Measurements from ENCODE around the gene TSPAN31. TPM values are rescaled to one million over a fixed set of nuclear protein-coding genes. Genes with fewer than 3 reads are reported as not detected.

Gene TSPAN31
- total RNA-seq, 4 donors from 2014 or later = 38.2 to 103 (median 51.0) TPM

DNA sequence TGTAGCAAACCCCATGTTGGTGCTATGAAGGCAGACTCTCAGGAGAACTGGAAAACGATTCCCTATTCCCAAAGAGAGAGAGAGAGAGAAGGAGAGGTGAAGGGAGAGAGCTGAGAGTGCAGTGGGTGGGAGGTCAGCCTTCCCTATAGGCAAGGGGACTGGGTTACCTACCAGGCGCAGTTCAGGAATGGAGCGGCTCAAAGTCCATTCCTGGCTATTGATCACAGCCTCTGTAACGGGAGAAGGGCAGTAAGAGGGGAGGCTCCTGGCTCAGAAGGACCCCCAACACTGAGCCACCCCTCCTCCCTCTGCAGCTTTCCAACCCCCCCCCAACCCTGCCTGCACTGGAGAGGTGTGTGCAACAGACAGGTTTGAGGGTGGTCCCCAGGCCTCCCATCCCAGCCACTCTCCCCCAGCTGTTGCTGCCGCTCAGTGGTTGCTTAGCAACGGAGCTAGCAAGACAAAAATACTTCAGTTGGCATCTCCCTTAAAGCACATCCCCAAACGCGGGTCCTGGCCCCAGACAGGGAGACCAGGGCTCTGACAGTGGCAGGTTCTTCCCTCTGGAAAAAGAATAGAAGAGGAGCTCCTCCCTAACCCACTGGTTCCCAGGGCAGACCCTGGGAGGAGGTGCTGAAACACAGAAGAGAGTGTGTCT is 9.5 kb upstream of the TSPAN31 start:
- TF ChIP-seq POLR2A (IDR thresholded peaks at IDR 0.05) = no peak
- TF ChIP-seq, protein P1, sequence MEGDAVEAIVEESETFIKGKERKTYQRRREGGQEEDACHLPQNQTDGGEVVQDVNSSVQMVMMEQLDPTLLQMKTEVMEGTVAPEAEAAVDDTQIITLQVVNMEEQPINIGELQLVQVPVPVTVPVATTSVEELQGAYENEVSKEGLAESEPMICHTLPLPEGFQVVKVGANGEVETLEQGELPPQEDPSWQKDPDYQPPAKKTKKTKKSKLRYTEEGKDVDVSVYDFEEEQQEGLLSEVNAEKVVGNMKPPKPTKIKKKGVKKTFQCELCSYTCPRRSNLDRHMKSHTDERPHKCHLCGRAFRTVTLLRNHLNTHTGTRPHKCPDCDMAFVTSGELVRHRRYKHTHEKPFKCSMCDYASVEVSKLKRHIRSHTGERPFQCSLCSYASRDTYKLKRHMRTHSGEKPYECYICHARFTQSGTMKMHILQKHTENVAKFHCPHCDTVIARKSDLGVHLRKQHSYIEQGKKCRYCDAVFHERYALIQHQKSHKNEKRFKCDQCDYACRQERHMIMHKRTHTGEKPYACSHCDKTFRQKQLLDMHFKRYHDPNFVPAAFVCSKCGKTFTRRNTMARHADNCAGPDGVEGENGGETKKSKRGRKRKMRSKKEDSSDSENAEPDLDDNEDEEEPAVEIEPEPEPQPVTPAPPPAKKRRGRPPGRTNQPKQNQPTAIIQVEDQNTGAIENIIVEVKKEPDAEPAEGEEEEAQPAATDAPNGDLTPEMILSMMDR (IDR thresholded peaks at IDR 0.05) = no peak
- intact Hi-C loops (cut with DNase I; ENCODE audit: low total_unique reads) = no loop called here
- DNase-seq = no peak
- H3K4me3 ChIP-seq = no peak overlapping the region
- peaks cover 18 to 29% of the 10 kb centered on the region in 2 donors for H3K27me3 ChIP-seq
- H3K27ac ChIP-seq = no peak overlapping the region
- H3K36me3 ChIP-seq = no peaks in the 10 kb centered on the region
- peaks cover 0 to 29% of the 10 kb centered on the region in 2 donors for H3K4me1 ChIP-seq
- H3K9me3 ChIP-seq = no peaks in the 10 kb centered on the region

DNA sequence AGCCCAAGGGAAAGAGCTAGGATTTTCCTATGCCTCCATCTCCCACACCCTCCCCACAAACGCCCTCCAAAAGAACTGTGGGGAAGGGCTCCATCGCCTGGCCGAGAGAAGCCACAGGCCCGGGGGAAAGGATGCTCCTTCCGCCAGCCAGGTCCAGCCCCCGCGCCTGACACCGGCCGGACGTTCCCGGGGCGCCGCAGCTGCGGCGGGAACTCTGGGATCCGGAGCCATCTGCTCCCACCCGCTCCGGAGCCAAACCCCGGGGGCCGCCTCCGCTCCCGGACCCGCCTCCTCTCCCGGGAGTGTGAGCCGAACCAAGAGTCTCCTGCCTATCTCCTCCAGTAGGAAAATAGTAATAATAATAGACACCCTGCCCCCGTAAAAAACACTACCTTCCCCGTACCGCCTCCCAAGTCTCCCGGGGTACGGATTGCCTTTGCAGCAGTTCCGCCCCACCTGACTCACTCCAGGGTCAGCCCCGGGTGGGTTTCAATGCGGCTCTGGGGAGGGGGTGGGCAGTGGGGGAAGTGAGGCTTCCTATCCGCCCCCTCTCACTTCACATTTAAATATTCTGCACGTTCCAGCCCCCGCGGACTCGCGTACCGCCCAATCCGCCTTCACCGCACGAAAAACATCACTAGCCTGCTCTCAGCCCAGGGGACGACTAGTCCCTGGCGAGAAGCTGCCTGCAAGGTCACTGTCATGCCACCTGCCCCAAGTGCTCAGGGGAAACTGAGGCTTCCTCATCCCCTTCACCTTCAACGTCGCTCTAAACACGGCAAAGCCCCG is 8.7 kb upstream of the TSPAN31 start:
- H3K36me3 ChIP-seq = no peaks in the 10 kb centered on the region
- H3K4me1 ChIP-seq = peaks cover 0 to 29% of the 10 kb centered on the region in 2 donors
- no peak for TF ChIP-seq POLR2A (IDR thresholded peaks at IDR 0.05)
- TF ChIP-seq, protein P1 (IDR thresholded peaks at IDR 0.05) = peak in 1 of 4 experiments; percentile 26
- H3K27me3 ChIP-seq = peaks cover 18 to 29% of the 10 kb centered on the region in 2 donors
- H3K9me3 ChIP-seq = no peaks in the 10 kb centered on the region
- peak in 1 of 2 donors; percentile 43 for DNase-seq
- intact Hi-C loops (cut with DNase I; ENCODE audit: low total_unique reads) = no loop called here
- no peak overlapping the region for H3K27ac ChIP-seq
- no peak overlapping the region for H3K4me3 ChIP-seq

DNA sequence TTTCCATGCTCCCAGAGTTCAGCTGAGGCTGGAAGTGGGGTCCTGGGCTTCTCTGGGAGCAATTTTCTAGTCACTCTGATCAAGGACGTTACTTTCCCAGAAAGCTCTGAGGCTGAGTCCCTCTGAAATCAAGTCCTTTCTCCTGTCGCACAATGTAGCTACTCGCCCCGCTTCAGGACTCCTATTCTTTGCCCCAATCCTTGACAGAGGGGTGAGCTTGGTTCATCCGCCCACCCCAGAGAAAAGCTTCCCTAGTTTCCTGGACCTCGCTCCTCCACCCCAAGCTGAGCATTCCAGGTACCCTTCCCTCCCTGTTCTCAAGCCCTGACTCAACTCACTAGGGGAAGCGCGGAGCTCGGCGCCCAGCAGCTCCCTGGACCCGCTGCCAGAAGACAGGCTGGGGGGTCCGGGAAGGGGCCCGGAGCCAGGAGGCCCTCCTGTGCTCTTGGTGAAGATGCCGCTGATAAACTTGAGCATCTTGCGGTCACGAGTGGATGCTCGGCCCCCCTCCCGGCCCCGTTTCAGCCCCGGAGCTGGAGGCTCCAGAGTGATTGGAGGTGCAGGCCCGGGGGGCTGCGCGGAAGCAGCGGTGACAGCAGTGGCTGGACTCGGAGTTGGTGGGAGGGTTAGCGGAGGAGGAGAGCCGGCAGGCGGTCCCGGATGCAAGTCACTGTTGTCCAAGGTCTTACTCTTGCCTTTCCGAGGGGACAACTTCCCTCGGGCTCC is 7.9 kb upstream of the TSPAN31 start:
- Histone ChIP-seq H3K9me3 (no peaks in the 10 kb centered on the region), H3K36me3 (no peaks in the 10 kb centered on the region), H3K27me3 (peaks cover 18 to 29% of the 10 kb centered on the region in 2 donors), H3K4me1 (peaks cover 0 to 29% of the 10 kb centered on the region in 2 donors), H3K4me3 (no peak overlapping the region), H3K27ac (no peak overlapping the region)
- TF ChIP-seq POLR2A (IDR thresholded peaks at IDR 0.05) = no peak
- TF ChIP-seq, protein P1 (IDR thresholded peaks at IDR 0.05) = no peak
- intact Hi-C loops (cut with DNase I; ENCODE audit: low total_unique reads) = no loop called here
- DNase-seq = no peak

DNA sequence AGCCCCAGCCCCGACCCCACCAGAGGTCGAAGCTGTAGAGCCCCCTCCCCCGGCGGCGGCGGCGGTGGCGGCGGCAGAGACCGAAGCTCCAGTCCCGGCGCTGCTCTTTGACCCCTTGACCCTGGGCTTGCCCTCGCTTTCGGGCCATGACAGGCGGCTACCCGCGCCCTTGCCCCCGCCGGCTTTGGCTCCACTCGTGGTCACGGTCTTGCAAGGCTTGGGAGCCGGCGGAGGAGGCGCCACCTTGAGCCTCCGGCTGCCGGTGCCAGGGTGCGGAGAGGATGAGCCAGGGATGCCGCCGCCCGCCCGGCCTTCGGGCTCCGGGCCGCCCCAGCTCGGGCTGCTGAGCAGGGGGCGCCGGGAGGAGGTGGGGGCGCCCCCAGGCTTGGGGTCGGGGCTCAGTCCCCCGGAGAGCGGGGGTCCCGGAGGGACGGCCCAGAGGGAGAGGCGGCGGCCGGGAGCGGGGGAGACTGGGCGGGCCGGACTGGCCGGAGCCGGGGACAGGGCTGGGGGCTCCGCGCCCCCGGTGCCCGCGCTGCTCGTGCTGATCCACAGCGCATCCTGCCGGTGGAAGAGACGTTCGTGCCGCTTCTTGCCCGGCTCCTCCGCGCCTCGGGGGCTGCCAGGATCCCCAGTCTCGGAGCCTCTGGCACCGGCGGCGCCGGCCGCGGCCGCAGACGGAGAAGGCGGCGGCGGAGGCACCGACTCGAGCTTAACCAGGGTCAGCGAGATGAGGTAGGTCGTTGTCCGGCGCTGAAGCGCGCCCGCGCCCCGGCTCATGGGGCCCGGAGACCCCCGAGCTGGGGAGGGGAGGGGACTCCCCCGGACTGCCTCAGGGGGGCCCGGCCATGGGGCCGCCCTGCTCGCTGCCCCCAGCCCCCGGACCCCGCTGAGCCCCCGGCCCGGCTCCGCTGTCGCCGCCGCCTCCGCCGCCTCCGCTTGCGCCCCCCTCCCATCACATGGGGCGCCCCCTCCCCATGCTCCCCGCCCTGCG is 7.1 kb upstream of the TSPAN31 start:
- no peak for TF ChIP-seq POLR2A (IDR thresholded peaks at IDR 0.05)
- TF ChIP-seq, protein P1 (IDR thresholded peaks at IDR 0.05) = peak in 2 of 4 experiments; percentile 3 to 33
- H3K36me3 ChIP-seq = no peaks in the 10 kb centered on the region
- intact Hi-C loops (cut with DNase I; ENCODE audit: low total_unique reads) = no loop called here
- peaks cover 0 to 29% of the 10 kb centered on the region in 2 donors for H3K4me1 ChIP-seq
- peaks cover 18 to 29% of the 10 kb centered on the region in 2 donors for H3K27me3 ChIP-seq
- no peak for DNase-seq
- peak overlapping the region in 1 of 2 donors; percentile 30 for H3K4me3 ChIP-seq
- no peaks in the 10 kb centered on the region for H3K9me3 ChIP-seq
- no peak overlapping the region for H3K27ac ChIP-seq

All from uterus (tissue), 4 donors.